Kidney tubule cell (primary cell): ENCODE results near the gene PDZD2.

ENCODE experiments used
- DNase-seq: peaks from one replicate; pipeline ENCODE4 v3.0.0-alpha.2; 2018; ENCODE audit warnings: low spot score

PDZD2 gene

GRCh38 chr5:31976169-31976568 is 337.2 kb downstream of the PDZD2 start:
- no peak for DNase-seq

- no peak for DNase-seq
Measured at GRCh38 chr5:31981361-31981945, 342.5 kb downstream of the PDZD2 start.

- DNase-seq, result no peak
Measured at GRCh38 chr5:31982027-31982426, 343.1 kb downstream of the PDZD2 start.

GRCh38 chr5:31982621-31983020 is 343.7 kb downstream of the PDZD2 start:
- no peak for DNase-seq

GRCh38 chr5:31983851-31984250 is 344.9 kb downstream of the PDZD2 start:
- DNase-seq, result no peak

GRCh38 chr5:31984691-31985090 is 345.8 kb downstream of the PDZD2 start:
- no peak for DNase-seq

- no peak for DNase-seq
Measured at GRCh38 chr5:31986101-31986500, 347.2 kb downstream of the PDZD2 start.

- DNase-seq, result peak; percentile 98
Measured at GRCh38 chr5:31987985-31988710, 349.2 kb downstream of the PDZD2 start.

- no peak for DNase-seq
Measured at GRCh38 chr5:31990081-31990650, 351.2 kb downstream of the PDZD2 start.

GRCh38 chr5:31990701-31991110 is 351.8 kb downstream of the PDZD2 start:
- DNase-seq, result peak; percentile 22

GRCh38 chr5:31992377-31992776 is 353.4 kb downstream of the PDZD2 start:
- no peak for DNase-seq

GRCh38 chr5:31993165-31993961 is 354.4 kb downstream of the PDZD2 start:
- peak; percentile 90 for DNase-seq

GRCh38 chr5:31995006-31995405 is 356.1 kb downstream of the PDZD2 start:
- peak; percentile 63 for DNase-seq

- no peak for DNase-seq
Measured at GRCh38 chr5:31995714-31996113, 356.8 kb downstream of the PDZD2 start.

GRCh38 chr5:31996909-31997308 is 358.0 kb downstream of the PDZD2 start:
- no peak for DNase-seq

GRCh38 chr5:31999470-31999869 is 360.5 kb downstream of the PDZD2 start:
- DNase-seq, result no peak

- DNase-seq, result no peak
Measured at GRCh38 chr5:32000731-32001130, 361.8 kb downstream of the PDZD2 start.

- no peak for DNase-seq
Measured at GRCh38 chr5:32001284-32001683, 362.4 kb downstream of the PDZD2 start.

GRCh38 chr5:32001707-32002106 is 362.8 kb downstream of the PDZD2 start:
- no peak for DNase-seq

- DNase-seq, result no peak
Measured at GRCh38 chr5:32002755-32003154, 363.8 kb downstream of the PDZD2 start.

GRCh38 chr5:32003981-32004380 is 365.1 kb downstream of the PDZD2 start:
- DNase-seq, result no peak

- no peak for DNase-seq
Measured at GRCh38 chr5:32004404-32004803, 365.5 kb downstream of the PDZD2 start.

GRCh38 chr5:32008746-32009145 is 369.8 kb downstream of the PDZD2 start:
- DNase-seq, result no peak
